HG03280 (cell line): ENCODE measurements around the gene DUSP1.

Experiments used
- ATAC-seq: cut with Tn5 transposase; IDR thresholded peaks from one replicate; pipeline ENCODE4 v1.9.1; 2021; ENCODE audit warnings: mild to moderate bottlenecking, moderate library complexity; ENCODE audit not compliant: unreplicated experiment

DUSP1 gene

GRCh38 chr5:172745838-172746237 lies 25.2 kb downstream of the DUSP1 start:
- no peak for ATAC-seq

DNA sequence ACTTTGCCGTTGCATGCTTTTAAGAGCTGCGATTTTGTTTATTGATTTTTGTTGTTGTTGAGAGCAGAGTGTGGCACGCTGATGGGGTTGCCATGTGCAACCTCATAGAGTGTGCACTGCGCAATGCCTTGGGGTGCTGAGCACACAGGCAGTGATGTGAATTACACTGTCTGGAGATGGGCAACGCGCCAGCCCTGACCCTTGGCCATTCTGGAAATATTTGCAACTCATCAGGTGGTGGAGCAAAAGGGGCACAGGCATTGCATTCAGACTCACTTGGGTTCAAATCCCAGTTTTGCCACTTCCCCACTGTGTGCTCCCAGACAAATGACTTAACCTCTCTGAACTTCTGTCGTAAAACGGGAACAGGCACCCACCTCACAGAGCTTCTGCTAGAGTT lies 25.6 kb downstream of the DUSP1 start:
- no peak for ATAC-seq

GRCh38 chr5:172744123-172745104 lies 26.6 kb downstream of the DUSP1 start:
- ATAC-seq, result no peak

GRCh38 chr5:172743112-172743959 lies 27.7 kb downstream of the DUSP1 start:
- no peak for ATAC-seq

GRCh38 chr5:172741206-172741582 lies 29.8 kb downstream of the DUSP1 start:
- ATAC-seq, result no peak

GRCh38 chr5:172740428-172741205 lies 30.4 kb downstream of the DUSP1 start:
- no peak for ATAC-seq

DNA sequence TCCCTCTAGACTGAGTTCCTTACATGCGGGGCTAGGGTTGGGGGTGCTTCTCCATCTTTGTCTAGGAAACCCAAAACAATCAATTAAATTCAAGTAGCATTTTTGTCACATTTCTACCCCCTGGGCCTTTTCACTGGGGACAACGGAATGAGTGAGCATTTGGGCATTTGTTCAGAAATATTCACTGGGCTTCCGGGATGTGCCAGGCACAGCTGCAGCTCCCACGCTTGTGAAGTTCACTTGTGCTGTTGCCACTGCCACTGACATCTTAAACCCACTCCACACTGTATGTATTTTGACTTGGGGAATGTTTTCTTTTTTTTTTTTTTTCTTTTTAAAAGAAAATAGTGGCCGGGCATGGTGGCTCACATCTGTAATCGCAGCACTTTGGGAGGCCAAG lies 31.6 kb downstream of the DUSP1 start:
- no peak for ATAC-seq

DNA sequence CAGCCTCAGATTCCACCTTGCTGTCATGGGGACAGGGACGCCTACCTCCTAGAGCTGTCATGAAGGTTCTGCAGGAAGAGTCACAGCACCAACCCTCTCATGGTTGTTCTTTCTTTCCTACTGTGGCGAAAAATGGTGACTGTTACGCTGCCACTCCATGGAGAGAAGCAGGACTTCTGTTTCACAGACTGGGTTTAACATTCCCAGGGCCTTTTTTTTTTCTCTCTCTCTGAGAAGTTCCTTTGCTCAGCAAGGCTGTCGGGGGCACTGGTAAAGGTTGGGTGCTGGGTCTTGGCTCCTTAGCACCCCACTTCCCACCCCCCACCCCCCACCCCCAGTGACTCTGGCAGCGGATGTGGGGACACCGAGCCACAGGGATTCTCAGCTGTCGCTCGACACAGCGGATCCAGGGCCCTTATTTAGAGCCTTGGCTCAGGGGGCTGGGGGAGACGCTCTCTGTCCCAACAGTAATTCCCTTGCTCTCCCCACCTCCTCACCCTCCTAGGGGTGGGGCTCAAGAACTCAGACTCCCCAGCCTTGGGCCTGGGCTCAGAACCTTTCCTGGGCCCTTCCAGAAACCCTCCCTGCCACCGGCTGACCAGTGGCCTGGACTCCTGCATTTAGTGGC lies 34.4 kb downstream of the DUSP1 start:
- no peak for ATAC-seq

DNA sequence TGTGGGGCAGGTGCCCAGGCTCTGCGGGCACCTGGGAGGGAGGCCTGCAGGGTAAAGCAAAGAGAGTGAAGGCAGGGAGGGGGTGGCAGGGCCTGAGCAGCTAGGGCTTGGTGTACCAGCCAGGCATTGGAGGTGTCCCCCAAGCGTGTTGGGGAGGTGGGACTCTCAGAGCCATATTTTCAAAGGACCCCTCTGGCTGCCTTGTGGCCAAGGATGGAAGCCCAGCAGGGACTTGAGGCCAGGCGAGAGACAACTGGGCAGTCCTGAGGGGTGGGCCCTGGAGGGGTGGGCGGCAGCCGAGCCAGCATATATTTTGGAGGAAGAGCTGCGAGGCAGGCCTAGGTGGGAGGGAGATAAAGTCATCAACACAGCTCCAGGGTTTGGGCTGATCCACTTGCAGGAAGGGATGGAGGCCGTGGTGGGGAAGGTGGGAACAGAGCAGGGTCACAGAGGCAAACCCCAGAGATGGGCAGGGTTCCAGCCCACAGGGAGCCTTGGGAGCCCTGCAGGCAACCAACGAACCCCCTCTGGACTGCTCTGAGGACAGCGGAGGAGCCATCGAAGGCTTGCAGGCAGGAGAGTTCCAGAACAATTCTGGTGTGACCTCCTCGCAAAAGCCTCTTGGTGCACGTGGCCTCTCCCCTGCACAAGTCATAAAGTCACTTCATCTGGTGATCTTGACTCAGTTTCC lies 35.7 kb downstream of the DUSP1 start:
- no peak for ATAC-seq

GRCh38 chr5:172733974-172734346 lies 37.0 kb downstream of the DUSP1 start:
- no peak for ATAC-seq

GRCh38 chr5:172733131-172733973 lies 37.6 kb downstream of the DUSP1 start:
- no peak for ATAC-seq

DNA sequence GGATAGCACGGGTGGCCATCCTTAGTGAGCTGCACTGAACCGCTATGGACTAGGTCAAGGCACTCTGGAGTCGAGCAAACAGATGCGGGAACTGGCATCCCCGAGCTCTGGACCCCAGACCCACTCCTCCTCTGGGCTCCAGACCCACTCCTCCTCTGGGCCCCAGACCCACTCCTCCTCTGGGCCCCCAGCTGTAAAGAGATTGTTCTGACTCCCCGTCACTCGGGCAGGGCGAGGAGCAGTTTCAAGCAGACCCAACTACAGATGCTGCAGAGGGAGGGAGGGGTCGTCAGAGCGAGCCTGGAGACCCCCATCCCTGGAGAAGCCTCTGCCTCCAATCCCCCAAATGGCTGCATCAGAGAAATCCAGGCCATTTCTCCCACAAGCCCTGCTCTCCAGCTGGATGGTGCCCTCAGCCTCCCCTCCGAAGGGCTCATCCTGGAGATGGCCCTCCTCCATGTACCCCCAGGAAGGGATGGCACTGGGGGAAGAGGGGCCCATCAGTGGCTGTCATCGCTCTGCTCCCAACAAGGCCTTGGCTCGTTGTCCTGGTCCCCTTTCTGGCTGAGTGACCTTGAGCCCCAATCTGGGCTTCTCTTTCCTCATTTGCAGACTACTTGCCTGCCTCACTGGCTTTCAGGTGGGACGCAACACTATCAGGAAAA lies 38.7 kb downstream of the DUSP1 start:
- no peak for ATAC-seq

- no peak for ATAC-seq
Observed at GRCh38 chr5:172731680-172732074, 39.3 kb downstream of the DUSP1 start.

- no peak for ATAC-seq
Observed at GRCh38 chr5:172730981-172731679, 39.9 kb downstream of the DUSP1 start.

- ATAC-seq, result no peak
Observed at GRCh38 chr5:172730222-172730621, 40.8 kb downstream of the DUSP1 start.

- ATAC-seq, result no peak
Observed at GRCh38 chr5:172729588-172729987, 41.4 kb downstream of the DUSP1 start.

DNA sequence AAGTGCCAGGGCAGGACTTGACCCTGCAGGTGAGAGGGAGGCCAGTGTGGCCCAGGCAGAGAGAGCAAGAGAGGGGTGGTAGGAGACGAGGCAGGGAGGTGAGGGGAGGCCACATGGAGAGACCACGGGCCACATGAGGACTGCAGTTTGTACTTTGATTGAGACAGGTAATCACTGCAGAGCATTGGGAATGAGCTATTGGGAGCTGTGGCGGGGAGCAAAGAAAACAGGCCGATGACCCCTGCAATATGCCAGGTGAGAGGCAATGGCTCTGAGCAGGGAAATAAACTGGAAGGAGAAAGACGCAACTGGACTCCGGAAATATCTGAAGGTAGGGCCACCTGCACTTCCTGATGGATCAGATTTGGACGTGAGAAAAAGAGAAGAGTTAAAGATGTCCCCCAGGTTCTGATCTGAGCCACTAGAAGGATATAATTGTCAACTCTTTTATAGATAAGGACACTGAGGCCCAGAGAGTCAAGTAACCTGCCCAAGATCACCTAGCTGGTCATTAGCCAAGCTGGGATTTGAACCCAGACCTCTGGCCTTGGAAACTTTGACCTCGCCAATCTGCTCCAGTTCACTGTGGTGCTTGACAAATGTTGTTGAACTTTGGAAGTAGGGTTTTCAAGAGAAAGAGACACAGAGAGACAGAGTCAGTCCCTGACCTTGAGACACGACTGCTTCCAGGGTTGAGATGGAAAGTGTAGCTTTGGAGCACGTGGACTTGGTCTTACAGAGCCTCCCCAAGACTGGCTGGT lies 42.3 kb downstream of the DUSP1 start:
- ATAC-seq, result no peak
